HCEC 1CT (cell line): ENCODE data around the gene CD19.
"Not testable (repeated sequence)": the region's sequence is repeated elsewhere in the genome, so short reads cannot be mapped to it uniquely, and the experiment has no call there.

ENCODE experiments used
- DNase-seq: peaks from one replicate; pipeline ENCODE4 v3.0.0-alpha.2; 2017

Gene CD19

GRCh38 chr16:28937222-28937876, 5.6 kb downstream of the CD19 start:
- no peak for DNase-seq

GRCh38 chr16:28938721-28939120, 7.0 kb downstream of the CD19 start:
- DNase-seq: no peak

DNA sequence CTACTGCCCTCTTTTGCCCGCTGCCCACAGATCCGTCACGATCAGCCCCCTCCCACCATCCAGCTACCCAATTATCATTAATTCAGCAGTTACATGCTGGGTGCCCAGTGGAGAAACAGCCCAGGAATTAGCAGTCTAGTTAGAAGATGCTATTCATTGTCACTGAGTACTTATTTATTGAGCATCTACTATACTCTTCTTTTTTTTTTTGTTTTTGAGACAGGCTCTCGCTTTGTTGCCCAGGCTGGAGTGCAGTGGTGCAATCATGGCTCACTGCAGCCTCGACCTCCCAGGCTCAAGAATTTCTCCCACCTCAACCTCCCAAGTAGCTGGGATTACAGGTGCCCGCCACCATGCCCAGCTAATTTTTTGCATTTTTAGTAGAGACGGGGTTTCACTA, 8.1 kb downstream of the CD19 start:
- DNase-seq: not testable (repeated sequence)

DNA sequence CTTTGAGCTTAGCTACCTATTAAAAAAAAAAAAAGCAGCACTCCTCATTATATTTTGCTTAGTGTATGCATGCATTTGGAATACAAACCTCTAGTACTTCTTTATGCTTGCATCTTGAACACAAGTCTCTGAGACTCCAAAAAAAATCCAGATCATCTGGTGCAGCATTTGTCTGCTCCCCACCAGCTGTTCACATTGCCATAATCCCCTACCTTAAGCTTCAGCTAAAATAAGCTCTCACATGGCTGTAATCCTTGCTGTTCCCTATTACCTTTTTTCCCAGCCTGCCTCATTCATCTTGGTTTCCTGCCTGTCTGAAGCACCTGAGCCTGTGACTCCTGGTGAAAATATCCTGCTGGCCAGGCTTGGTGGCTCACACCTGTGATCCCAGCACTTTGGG, 11.5 kb downstream of the CD19 start:
- DNase-seq: no peak

DNA sequence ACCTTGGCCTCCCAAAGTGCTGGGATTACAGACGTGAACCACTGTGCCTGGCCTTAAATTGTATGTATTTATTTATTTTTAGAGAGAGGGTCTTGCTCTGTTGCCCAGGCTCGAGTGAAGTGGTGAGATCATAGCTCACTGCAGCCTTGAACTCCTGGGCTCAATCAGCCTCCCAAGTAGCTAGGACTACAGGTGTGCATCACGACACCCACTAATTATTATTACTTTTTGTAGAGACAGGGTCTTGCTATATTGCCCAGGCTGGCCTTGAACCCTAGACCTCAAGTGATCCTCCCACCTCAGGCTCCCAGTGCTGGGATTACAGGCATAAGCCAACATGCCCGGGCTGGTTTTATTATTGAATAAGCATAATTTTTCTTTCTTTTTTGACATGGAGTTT, 14.9 kb downstream of the CD19 start:
- no peak for DNase-seq

DNA sequence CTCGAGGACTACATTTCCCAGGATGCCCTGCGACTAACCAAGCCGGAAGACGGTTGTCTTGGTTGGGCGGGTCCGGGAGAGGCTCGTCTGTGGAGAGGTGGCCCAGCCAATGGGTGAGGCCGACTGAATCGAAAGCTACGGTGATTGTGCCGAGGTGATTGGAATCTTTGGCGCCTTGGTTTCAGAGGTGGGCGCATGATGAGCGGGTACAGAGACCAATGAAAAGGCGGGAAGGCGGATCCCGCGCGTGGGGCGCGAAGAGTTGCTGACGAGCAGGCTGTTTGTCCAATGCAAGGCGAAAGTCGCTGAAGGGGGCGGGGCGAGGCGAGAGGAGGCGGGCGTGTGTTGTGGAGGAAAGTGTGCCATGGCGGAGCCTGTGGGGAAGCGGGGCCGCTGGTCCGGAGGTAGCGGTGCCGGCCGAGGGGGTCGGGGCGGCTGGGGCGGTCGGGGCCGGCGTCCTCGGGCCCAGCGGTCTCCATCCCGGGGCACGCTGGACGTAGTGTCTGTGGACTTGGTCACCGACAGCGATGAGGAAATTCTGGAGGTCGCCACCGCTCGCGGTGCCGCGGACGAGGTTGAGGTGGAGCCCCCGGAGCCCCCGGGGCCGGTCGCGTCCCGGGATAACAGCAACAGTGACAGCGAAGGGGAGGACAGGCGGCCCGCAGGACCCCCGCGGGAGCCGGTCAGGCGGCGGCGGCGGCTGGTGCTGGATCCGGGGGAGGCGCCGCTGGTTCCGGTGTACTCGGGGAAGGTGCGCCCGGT, 19.1 kb downstream of the CD19 start, which contains the start of gene NFATC2IP:
Gene NFATC2IP (plus strand): TSS at position 290 of the 762 bp plus-strand sequence. CDS start 75 bp downstream, at position 365.
- peak; percentile 100 for DNase-seq

DNA sequence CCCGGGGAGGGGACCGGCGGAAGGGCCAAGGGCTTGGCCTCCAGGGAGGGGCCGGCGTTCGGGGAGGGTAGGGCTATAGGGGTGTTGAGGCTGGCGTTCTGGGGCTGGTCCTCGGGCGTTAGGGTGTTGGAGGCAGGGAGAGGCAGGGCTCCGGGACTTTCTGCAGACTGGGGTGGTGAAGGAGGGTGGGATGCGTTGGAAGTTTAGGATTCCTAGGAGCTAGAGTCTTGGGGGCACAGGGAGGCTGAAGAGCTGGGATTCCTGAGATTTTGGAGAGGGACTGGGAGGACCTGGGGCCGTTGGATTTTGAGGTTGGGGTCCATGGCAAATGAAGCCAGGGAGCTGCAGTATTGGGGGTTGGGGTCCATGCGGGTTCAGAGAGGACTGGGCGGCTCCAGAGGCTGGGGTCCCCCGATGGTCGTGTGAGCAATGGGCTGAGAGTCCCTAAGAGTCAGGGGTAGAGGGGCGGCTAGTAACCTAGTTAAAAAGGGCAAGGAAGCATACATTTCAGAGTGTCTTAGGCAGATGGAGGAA, 19.7 kb downstream of the CD19 start:
- DNase-seq: peak; percentile 6

DNA sequence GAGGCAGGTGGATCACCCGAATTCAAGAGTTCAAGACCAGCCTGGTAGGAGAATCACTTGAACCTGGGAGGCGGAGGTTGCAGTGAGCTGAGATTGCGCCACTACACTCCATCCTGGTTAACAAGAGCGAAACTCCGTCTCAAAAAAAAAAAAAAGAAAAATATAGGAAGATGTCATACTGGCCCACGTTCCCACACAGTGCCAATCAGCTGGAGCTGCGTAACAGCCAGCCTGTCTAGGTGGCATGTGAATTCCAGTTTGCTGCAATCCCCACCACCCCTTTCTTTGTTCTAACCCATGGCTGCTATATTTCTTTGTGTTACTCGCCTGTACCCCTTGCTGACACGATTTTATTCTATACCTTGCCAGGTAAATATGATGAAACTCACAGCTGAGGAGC, 26.4 kb downstream of the CD19 start:
- no peak for DNase-seq

GRCh38 chr16:28958836-28959235, 27.1 kb downstream of the CD19 start:
- no peak for DNase-seq

GRCh38 chr16:28964072-28964471, 32.3 kb downstream of the CD19 start:
- DNase-seq: no peak

DNA sequence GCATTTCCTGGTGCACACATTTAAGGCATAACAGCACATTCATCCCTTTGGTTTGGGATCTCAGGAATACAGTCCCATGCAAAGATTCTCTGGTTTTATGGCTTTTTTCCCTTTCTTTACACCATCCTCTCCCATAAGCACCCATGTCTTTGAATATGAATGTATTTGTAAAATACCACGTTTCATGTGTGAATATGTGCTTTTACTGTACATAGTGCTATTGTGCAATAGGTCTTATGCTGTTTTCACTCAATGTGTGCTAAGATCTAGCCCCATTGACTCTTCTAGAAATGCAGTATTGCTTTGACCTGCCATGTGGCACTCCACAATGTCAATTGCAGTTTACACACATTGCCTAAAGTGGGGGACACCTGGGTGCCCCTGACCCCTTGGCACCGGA, 32.7 kb downstream of the CD19 start:
- DNase-seq: no peak

DNA sequence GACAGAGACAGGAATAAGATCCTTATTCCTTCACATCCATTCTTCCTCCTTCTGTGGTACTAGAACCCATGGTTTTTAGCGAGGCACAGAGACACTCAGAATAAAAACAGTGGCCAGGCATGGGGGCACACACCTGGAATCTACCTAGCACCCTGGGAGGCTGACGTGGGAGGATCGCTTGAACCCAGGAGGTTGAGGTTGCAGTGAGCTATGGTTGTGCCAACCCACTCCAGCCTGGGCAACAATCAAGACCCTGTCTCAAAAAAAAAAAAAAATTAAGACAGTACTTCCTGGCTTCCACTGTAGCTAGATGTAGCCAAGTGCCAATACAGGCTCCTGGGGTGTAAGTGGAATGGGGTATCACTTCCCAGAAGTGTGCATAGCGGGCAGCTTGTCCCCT, 35.4 kb downstream of the CD19 start:
- no peak for DNase-seq

- DNase-seq: not testable (repeated sequence)
Observed at GRCh38 chr16:28969696-28970095, 37.9 kb downstream of the CD19 start.

DNA sequence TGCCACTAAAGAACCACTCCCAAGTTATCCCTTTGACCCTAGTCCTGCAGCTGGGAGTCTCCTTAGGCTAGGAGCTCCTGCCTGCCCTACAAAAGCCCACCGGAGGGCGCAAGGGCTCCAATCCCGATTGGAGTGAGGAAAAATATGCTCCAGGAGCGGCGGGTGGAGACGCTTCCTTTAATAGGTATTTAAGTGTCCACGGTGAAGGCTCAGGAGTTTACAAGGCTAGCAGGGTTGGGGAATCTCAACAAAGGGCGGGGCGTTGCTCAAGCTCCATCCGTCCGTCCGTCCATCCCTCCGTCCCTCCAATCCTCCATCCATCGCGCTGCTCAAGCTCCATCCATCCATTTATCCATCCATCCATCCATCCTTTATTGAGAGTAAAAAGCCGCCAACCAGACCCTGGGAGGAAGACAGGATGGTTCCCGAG, 42.3 kb downstream of the CD19 start:
- DNase-seq: peak; percentile 63

GRCh38 chr16:28974437-28975157, 42.8 kb downstream of the CD19 start, which contains the start of gene SPNS1:
Gene SPNS1, plus strand, starts transcription at chr16:28974778. Its CDS starts 374 bp downstream, at chr16:28975152.
- peak; percentile 97 for DNase-seq

DNA sequence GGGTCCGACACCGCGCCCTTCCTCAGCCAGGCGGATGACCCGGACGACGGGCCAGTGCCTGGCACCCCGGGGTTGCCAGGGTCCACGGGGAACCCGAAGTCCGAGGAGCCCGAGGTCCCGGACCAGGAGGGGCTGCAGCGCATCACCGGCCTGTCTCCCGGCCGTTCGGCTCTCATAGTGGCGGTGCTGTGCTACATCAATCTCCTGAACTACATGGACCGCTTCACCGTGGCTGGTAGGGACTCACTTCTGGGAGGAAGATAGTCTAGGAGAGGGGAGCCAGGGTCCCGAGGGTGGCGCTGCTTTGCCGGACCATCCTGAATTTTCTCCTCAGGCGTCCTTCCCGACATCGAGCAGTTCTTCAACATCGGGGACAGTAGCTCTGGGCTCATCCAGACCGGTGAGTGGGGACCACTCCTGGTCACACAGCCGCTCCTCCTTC, 43.4 kb downstream of the CD19 start:
- DNase-seq: no peak

GRCh38 chr16:28977703-28978662, 46.2 kb downstream of the CD19 start:
- DNase-seq: no peak

- DNase-seq: not testable (repeated sequence)
Observed at GRCh38 chr16:28980330-28980729, 48.6 kb downstream of the CD19 start.

GRCh38 chr16:28980929-28981328, 49.2 kb downstream of the CD19 start:
- DNase-seq: no peak

DNA sequence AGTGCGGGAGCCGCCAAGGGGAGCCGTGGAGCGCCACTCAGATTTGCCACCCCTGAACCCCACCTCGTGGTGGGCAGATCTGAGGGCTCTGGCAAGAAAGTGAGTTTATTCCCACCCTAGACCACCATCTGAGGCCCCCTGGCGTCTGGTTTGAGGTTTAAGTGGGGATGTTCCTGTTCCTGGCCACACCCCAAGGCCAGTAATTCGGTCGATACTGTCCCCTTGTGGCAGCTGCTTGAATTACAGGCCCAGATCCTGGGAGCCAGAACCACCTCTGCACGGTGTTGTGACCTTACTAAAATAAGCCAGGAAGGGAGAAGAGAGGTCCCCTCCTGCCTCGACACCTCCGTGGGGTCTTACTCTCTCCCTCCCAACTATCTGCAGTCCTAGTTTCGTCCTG, 49.7 kb downstream of the CD19 start:
- no peak for DNase-seq

- no peak for DNase-seq
Observed at GRCh38 chr16:28982418-28982817, 50.6 kb downstream of the CD19 start.

GRCh38 chr16:28982949-28983348, 51.2 kb downstream of the CD19 start:
- no peak for DNase-seq
